ENCODE measurements around the gene SLC28A1.
"Not testable (repeated sequence)": the region's sequence is repeated elsewhere in the genome, so short reads cannot be mapped to it uniquely, and the experiment has no call there.

Gene SLC28A1

DNA sequence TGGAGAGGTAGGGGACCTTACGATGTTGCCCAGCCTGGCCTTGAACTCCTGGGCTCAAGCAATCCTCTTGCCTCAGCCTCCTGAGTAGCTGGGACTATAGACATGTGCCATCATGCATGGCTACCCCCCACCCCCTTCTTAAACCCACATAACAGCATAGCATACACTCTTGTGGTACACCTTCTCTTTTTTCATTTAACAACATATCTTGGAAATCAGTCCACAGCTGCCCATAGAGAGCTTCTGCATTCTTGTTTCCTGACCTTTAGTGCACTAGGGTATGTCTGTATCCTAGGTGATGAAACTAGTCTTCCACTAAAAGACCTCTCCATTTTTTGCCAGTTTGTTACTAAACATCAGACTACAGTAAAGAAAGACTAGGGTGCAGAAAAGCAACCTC, 33.0 kb downstream of the SLC28A1 start:
- no peak overlapping the region for H3K27ac ChIP-seq
- TF ChIP-seq ZFX (IDR thresholded peaks at IDR 0.05; ENCODE audit: borderline replicate concordance), result no peak
- TF ChIP-seq, protein P1, sequence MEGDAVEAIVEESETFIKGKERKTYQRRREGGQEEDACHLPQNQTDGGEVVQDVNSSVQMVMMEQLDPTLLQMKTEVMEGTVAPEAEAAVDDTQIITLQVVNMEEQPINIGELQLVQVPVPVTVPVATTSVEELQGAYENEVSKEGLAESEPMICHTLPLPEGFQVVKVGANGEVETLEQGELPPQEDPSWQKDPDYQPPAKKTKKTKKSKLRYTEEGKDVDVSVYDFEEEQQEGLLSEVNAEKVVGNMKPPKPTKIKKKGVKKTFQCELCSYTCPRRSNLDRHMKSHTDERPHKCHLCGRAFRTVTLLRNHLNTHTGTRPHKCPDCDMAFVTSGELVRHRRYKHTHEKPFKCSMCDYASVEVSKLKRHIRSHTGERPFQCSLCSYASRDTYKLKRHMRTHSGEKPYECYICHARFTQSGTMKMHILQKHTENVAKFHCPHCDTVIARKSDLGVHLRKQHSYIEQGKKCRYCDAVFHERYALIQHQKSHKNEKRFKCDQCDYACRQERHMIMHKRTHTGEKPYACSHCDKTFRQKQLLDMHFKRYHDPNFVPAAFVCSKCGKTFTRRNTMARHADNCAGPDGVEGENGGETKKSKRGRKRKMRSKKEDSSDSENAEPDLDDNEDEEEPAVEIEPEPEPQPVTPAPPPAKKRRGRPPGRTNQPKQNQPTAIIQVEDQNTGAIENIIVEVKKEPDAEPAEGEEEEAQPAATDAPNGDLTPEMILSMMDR (IDR thresholded peaks at IDR 0.05), result no peak

- TF ChIP-seq, protein P1 (IDR thresholded peaks at IDR 0.05), result no peak
- TF ChIP-seq ZFX (IDR thresholded peaks at IDR 0.05; ENCODE audit: borderline replicate concordance), result no peak
- H3K27ac ChIP-seq, result no peak overlapping the region
These were observed 34.7 kb downstream of the SLC28A1 start for GRCh38 chr15:84919106-84919667.

GRCh38 chr15:84921121-84921520, 36.7 kb downstream of the SLC28A1 start:
- no peak for TF ChIP-seq ZFX (IDR thresholded peaks at IDR 0.05; ENCODE audit: borderline replicate concordance)
- TF ChIP-seq, protein P1 (IDR thresholded peaks at IDR 0.05), result no peak
- no peak overlapping the region for H3K27ac ChIP-seq

GRCh38 chr15:84922530-84922929, 38.1 kb downstream of the SLC28A1 start:
- H3K27ac ChIP-seq, result no peak overlapping the region

GRCh38 chr15:84924077-84924731, 39.7 kb downstream of the SLC28A1 start:
- TF ChIP-seq ZFX (IDR thresholded peaks at IDR 0.05; ENCODE audit: borderline replicate concordance), result no peak
- TF ChIP-seq, protein P1 (IDR thresholded peaks at IDR 0.05), result no peak
- no peak overlapping the region for H3K27ac ChIP-seq

More at GRCh38 chr15:84922530-84922929, 38.1 kb downstream of the SLC28A1 start:
- no peak for TF ChIP-seq ZFX (IDR thresholded peaks at IDR 0.05; ENCODE audit: borderline replicate concordance)
- TF ChIP-seq, protein P1 (IDR thresholded peaks at IDR 0.05), result no peak

DNA sequence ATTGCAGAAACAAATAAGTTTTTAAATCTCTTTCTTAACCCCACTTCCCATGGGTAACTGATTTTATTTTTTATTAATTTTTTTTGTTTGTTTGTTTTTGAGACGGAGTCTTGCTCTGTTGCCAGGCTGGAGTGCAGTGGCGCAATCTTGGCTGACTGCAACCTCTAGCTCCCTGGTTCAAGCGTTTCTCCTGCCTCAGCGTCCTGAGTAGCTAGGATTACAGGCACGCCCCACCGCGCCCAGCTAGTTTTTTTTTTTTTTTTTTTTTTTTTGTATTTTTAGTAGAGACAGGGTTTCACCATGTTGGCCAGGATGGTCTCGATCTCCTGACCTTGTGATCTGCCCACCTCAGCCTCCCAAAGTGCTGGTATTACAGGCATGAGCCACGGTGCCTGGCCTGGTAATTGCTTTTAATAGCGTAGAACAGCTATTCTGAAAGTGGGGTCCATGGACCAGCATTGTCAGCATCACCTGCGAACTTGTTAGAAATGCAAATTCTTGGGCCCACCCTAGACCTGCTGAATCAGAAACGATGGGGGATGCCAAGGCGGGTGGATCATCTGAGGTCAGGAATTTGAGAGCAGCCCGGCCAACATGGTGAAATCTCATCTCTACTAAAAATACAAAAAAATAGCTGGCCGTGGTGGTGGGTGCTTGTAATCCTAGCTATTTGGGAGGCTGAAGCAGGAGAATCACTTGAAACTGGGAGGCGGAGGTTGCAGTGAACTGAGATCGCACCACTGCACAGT, 40.5 kb downstream of the SLC28A1 start:
- H3K27ac ChIP-seq, result not testable (repeated sequence)

GRCh38 chr15:84925906-84926305, 41.4 kb downstream of the SLC28A1 start:
- no peak for TF ChIP-seq ZFX (IDR thresholded peaks at IDR 0.05; ENCODE audit: borderline replicate concordance)
- TF ChIP-seq, protein P1 (IDR thresholded peaks at IDR 0.05), result no peak
- H3K27ac ChIP-seq, result no peak overlapping the region

Measured in 22Rv1 (cell line).